Endothelial cell of umbilical vein (primary cell): ENCODE results near the gene ADCYAP1R1. TPM values are rescaled to one million over a fixed set of nuclear protein-coding genes. Genes with fewer than 3 reads are reported as not detected.

ENCODE experiments used
- BruUV-seq: library from RNA; stranded (reverse); fragments of 400-500 nt; replicated peaks from 2 replicates; lab custom pipeline; 2021; lab: Mats Ljungman, UMichigan
- CTCF ChIA-PET: fragments of 300-600, 350-600 bp; sonication (Branson Sonifier 250); formaldehyde crosslinking; loops from one replicate; lab custom pipeline; 2021; ENCODE audit warnings: antibody characterized with exemption, inconsistent platforms; lab: Charles Lee
- POLR2A ChIA-PET: fragments of 300-600, 350-600 bp; sonication (Branson Sonifier 250); formaldehyde crosslinking; loops from one replicate; lab custom pipeline; 2021; ENCODE audit warnings: antibody characterized with exemption, inconsistent platforms; lab: Charles Lee
- DNase-seq: peaks from one replicate; pipeline ENCODE4 v3.0.0-alpha.2; 2011; ENCODE audit warnings: low read depth, low spot score
- FAIRE-seq: peaks from 2 replicates; lab custom pipeline; 2011; peaks lifted over from hg19 to GRCh38; lab: Jason Lieb, UNC
- H2AFZ ChIP-seq: 2 replicates; pipeline ENCODE4 v1.6.0; 2012; ENCODE audit warnings: low read depth, low read length, control low read depth, inconsistent platforms
- H3K27ac ChIP-seq: 2 replicates; pipeline ENCODE4 v1.5.1; 2011; ENCODE audit warnings: low read depth, mild to moderate bottlenecking, control low read depth, low read length, moderate library complexity; ENCODE audit not compliant: insufficient read depth
- H3K27me3 ChIP-seq, 2 experiments: 2 replicates each; pipeline versions ENCODE4 v1.6.0 to v1.6.1; 2011; ENCODE audit warnings: low read length in 2 of 2, mixed read lengths in 1 of 2; ENCODE audit not compliant: control insufficient read depth in 2 of 2, insufficient read depth in 2 of 2
- H3K36me3 ChIP-seq, 2 experiments: 2 replicates in 1 of 2; 3 replicates in 1 of 2; pipeline ENCODE4 v1.5.1; 2011; ENCODE audit warnings: low read length in 2 of 2, mild to moderate bottlenecking in 1 of 2, moderate library complexity in 1 of 2; ENCODE audit not compliant: control insufficient read depth in 2 of 2, insufficient read depth in 2 of 2; ENCODE audit errors: extremely low read depth in 1 of 2
- H3K4me1 ChIP-seq: 3 replicates; pipeline ENCODE4 v1.5.1; 2011; ENCODE audit warnings: mild to moderate bottlenecking, low read length; ENCODE audit not compliant: control insufficient read depth, insufficient read depth; ENCODE audit errors: extremely low read depth
- H3K4me2 ChIP-seq: 2 replicates; pipeline ENCODE4 v1.6.1; 2011; ENCODE audit warnings: low read length, control low read depth, mixed read lengths; ENCODE audit not compliant: insufficient read depth
- H3K4me3 ChIP-seq, 3 experiments: fragments of 200-600 bp in 1 of 3; sonication (generic), shearing (Covaris generic) in 1 of 3; replicated peaks in 1 of 3; 2 replicates each; pipeline ENCODE4 v1.5.1; 2011 to 2016; ENCODE audit warnings: control low read depth in 3 of 3, low read length in 3 of 3, mild to moderate bottlenecking in 2 of 3, inconsistent platforms in 1 of 3, low read depth in 1 of 3, moderate library complexity in 1 of 3; ENCODE audit not compliant: insufficient read depth in 1 of 3
- H3K79me2 ChIP-seq: 2 replicates; pipeline ENCODE4 v1.6.0; 2012; ENCODE audit warnings: low read length, inconsistent platforms; ENCODE audit not compliant: control insufficient read depth, insufficient read depth
- H3K9ac ChIP-seq: replicated peaks from 2 replicates; pipeline ENCODE3; 2011; ENCODE audit warnings: low read length, control low read depth; ENCODE audit not compliant: insufficient read depth; ENCODE audit errors: extremely low read depth
- H3K9me1 ChIP-seq: replicated peaks from 3 replicates; pipeline ENCODE4 v1.6.0; 2011; ENCODE audit warnings: mild to moderate bottlenecking, low read length; ENCODE audit not compliant: control insufficient read depth, insufficient read depth; ENCODE audit errors: extremely low read depth
- H3K9me3 ChIP-seq: replicated peaks from 2 replicates; pipeline ENCODE4 v1.5.1; 2012; ENCODE audit warnings: low read length, inconsistent platforms; ENCODE audit not compliant: control insufficient read depth, insufficient read depth
- H4K20me1 ChIP-seq: replicated peaks from 2 replicates; pipeline ENCODE3; 2011; ENCODE audit warnings: mild to moderate bottlenecking, low read length; ENCODE audit not compliant: control insufficient read depth, insufficient read depth; ENCODE audit errors: extremely low read depth
- EZH2 ChIP-seq: IDR thresholded peaks from 2 replicates; pipeline ENCODE4 v1.6.1; 2012; ENCODE audit warnings: borderline replicate concordance, low read depth, mild to moderate bottlenecking, moderate library complexity, low read length, inconsistent platforms; ENCODE audit not compliant: severe bottlenecking
- FOS ChIP-seq: IDR thresholded peaks from 2 replicates; pipeline ENCODE4 v1.6.1; 2011; ENCODE audit warnings: mild to moderate bottlenecking, low read length, moderate library complexity, borderline replicate concordance; ENCODE audit not compliant: insufficient read depth
- GATA2 ChIP-seq: IDR thresholded peaks from 2 replicates; pipeline ENCODE4 v1.7.0; 2011; ENCODE audit warnings: low read depth, mild to moderate bottlenecking, moderate library complexity, mixed read lengths, low read length; ENCODE audit not compliant: insufficient read length, insufficient read depth
- JUN ChIP-seq: IDR thresholded peaks from 2 replicates; pipeline ENCODE4 v1.6.1; 2011; ENCODE audit warnings: borderline replicate concordance, low read depth; ENCODE audit not compliant: insufficient read length, insufficient read depth
- MAX ChIP-seq: IDR thresholded peaks from 2 replicates; pipeline ENCODE4 v1.6.1; 2011; ENCODE audit not compliant: insufficient read depth, insufficient read length
- MYC ChIP-seq: IDR thresholded peaks from one replicate; pipeline ENCODE4 v1.6.1; 2011; ENCODE audit warnings: mild to moderate bottlenecking, low read depth, low read length
- POLR2A ChIP-seq: IDR thresholded peaks from 2 replicates; pipeline ENCODE4 v1.6.1; 2012; ENCODE audit warnings: low read depth, mild to moderate bottlenecking, control low read depth, low read length
- POLR2AphosphoS5 ChIP-seq: IDR thresholded peaks from 2 replicates; pipeline ENCODE4 v1.6.1; 2012; ENCODE audit warnings: low read depth, mild to moderate bottlenecking, control low read depth, low read length, moderate library complexity; ENCODE audit not compliant: insufficient read depth
- dilution Hi-C: fragments of 300-500 bp; cut with MboI; formaldehyde crosslinking; loops from one replicate; pipeline ENCODE4 v1.15.0; 2019; ENCODE audit warnings: low sequenced_read_pairs; ENCODE audit not compliant: extremely low pct_ligation_motif_present
- intact Hi-C: fragments of 100-400 bp; cut with micrococcal nuclease; formaldehyde crosslinking; loops from one replicate; pipeline ENCODE4 v1.10.0; 2022
- polyA plus RNA-seq, 4 experiments: library from polyadenylated mRNA; depleted of rRNA in 3 of 4; stranded (reverse) in 3 of 4; unstranded in 1 of 4; fragments of >200 nt; gene quantifications; 2 replicates each; pipeline versions ENCODE4 v1.2.1 to v1.2.3, GENCODE V29; 2011 to 2012; ENCODE audit warnings: missing spikeins in 1 of 4
- total RNA-seq: library from RNA; stranded (reverse); gene quantifications from 2 replicates; pipeline ENCODE4 v1.2.3, GENCODE V29; 2021
- TF ChIP-seq, protein P1 (sequence below), 2 donors: IDR thresholded peaks; 1 replicate in 1 of 2; 2 replicates in 1 of 2; pipeline ENCODE4 v1.5.1; 2011; ENCODE audit warnings: low read length in 2 of 2, mild to moderate bottlenecking in 2 of 2, moderate library complexity in 2 of 2, control low read depth in 1 of 2, inconsistent platforms in 1 of 2, low read depth in 1 of 2; ENCODE audit not compliant: insufficient read depth in 1 of 2; ENCODE audit errors: extremely low read depth in 1 of 2

The ADCYAP1R1 gene
- total and polyA plus RNA-seq, 2 donors (not counting 3 experiments of a cell fraction or from before 2014, with no cell fraction given), result 0.04 TPM; not detected in 1

DNA sequence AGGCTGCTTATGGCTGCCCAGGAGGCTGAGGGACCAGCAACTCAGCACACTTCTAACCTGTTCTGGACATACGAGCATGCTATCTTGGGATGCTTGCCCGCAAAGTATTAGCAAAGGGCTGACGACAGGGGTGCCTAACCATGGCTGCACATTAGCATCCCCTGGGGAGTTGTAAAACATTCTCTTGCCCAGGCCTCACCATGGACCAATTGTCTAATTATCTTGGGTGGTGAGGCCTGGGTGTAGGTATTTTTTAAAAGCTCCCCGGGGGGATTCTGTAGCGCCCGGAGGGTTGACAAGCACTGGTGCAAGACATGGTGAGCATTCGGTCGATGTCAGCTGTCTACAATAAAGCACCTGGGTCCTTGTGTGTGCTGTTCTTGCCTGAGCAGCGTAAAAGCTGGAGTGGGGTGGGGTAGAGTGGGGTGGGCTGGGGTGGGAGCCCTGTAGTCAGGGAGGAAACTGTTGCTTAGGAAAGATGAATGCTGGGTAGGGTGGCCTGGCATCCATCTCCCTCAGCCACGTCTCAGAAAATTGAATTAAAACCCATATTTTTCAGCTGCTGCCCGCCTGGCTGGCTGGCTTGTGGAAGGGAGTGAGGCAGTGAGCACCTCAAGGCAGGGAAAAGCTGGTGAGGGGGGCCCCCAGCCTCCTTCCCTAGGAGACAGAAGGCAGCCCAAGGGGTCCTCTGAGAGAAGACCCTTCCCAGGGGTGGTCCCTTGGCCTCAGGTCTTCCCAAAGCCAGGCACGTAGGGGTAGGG lies 2.9 kb upstream of the ADCYAP1R1 start:
- dilution Hi-C loops (no loop called here), intact Hi-C loops (no loop called here)
- no peak overlapping the region for H2AFZ ChIP-seq
- no peaks in the 10 kb centered on the region for H3K36me3 ChIP-seq
- TF ChIP-seq MAX (no peak), EZH2 (no peak), JUN (no peak), POLR2A (no peak), POLR2AphosphoS5 (no peak), FOS (no peak), GATA2 (no peak), MYC (no peak)
- TF ChIP-seq, protein P1, sequence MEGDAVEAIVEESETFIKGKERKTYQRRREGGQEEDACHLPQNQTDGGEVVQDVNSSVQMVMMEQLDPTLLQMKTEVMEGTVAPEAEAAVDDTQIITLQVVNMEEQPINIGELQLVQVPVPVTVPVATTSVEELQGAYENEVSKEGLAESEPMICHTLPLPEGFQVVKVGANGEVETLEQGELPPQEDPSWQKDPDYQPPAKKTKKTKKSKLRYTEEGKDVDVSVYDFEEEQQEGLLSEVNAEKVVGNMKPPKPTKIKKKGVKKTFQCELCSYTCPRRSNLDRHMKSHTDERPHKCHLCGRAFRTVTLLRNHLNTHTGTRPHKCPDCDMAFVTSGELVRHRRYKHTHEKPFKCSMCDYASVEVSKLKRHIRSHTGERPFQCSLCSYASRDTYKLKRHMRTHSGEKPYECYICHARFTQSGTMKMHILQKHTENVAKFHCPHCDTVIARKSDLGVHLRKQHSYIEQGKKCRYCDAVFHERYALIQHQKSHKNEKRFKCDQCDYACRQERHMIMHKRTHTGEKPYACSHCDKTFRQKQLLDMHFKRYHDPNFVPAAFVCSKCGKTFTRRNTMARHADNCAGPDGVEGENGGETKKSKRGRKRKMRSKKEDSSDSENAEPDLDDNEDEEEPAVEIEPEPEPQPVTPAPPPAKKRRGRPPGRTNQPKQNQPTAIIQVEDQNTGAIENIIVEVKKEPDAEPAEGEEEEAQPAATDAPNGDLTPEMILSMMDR (IDR thresholded peaks at IDR 0.05; ENCODE audit: extremely low read depth in 1 of 2, insufficient read depth in 1 of 2, low read depth in 1 of 2, low read length in 2 of 2), result no peak
- no peak overlapping the region for H3K9ac ChIP-seq
- H3K27ac ChIP-seq, result no peak overlapping the region
- no peak for DNase-seq
- ChIA-PET CTCF (interaction anchor here (1.0 to 3.3 kb wide), 2 partner anchors 65 to 73 kb away, joined by 3 to 12 read pairs; no protein-coding TSS in a partner anchor), POLR2A (no interaction called here)
- H3K4me1 ChIP-seq, result no peaks in the 10 kb centered on the region
- no peaks in the 10 kb centered on the region for H3K9me3 ChIP-seq
- H4K20me1 ChIP-seq, result no peaks in the 10 kb centered on the region
- H3K27me3 ChIP-seq, result peaks cover 29 to 43% of the 10 kb centered on the region in 2 experiments
- no peak overlapping the region for H3K4me3 ChIP-seq
- no peaks in the 10 kb centered on the region for H3K79me2 ChIP-seq
- FAIRE-seq, result no peak
- no peaks in the 10 kb centered on the region for H3K9me1 ChIP-seq
- no TSS peak for BruUV-seq
- no peak overlapping the region for H3K4me2 ChIP-seq
